Measurements from ENCODE around the gene SH3RF1. TPM values are rescaled to one million over a fixed set of nuclear protein-coding genes. Genes with fewer than 3 reads are reported as not detected.

The SH3RF1 gene
- total and polyA plus RNA-seq, 2 of the 13 experiments (the other 11 are each of a cell fraction or from before 2014, with no cell fraction given) = 3.1 to 3.2 TPM

DNA sequence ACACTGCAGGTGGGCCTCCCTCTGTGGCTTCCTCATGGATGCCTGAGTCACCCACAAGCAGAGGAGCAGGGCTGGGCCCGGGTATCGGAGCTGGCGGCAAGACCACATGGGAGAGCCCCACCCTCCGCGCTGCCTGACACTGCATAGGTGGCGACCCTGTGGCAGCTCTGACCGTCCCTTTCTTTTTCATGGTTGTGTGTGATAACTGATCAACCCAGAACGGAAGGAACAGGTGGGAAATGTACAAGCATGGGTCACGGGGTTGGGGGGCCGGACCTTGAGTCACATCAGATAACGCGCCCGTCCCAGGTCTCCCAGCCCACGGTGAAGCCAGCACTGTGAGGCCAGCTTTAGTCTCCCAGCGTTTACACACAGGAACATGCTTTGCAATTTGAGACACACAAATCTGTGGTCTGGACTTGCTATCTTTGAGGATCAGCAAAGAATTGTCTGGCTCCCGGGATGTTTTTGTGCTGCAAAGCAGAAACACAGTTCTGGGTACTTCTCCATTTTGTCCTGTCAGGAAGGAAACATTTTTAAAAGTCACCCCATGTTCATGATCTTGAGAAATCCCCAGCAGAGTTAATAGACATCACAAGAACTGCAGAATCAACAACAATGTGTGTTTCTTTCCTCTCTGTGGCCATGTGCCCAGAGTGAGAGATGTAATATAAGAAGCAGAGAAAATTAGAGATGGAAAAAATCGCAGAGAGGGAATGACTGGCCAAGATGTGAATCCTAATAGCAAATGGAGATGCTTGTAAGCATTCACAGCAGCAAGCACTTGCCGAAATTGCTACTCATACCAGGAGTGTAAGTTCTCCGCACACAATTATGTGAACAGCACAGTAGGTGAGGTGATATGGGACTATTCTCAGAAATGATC lies 190.6 kb downstream of the SH3RF1 start (continued):
- TF ChIP-seq, protein P1, sequence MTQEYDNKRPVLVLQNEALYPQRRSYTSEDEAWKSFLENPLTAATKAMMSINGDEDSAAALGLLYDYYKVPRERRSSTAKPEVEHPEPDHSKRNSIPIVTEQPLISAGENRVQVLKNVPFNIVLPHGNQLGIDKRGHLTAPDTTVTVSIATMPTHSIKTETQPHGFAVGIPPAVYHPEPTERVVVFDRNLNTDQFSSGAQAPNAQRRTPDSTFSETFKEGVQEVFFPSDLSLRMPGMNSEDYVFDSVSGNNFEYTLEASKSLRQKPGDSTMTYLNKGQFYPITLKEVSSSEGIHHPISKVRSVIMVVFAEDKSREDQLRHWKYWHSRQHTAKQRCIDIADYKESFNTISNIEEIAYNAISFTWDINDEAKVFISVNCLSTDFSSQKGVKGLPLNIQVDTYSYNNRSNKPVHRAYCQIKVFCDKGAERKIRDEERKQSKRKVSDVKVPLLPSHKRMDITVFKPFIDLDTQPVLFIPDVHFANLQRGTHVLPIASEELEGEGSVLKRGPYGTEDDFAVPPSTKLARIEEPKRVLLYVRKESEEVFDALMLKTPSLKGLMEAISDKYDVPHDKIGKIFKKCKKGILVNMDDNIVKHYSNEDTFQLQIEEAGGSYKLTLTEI (CRISPR knock-in tag; conservative IDR thresholded peaks at IDR 0.05) = no peak
- TF ChIP-seq ZFY (CRISPR knock-in tag; IDR thresholded peaks at IDR 0.05) (0 out of 2 replicates have a peak, but pooled peaks have one; percentile 30), ZNF709 (CRISPR knock-in tag; IDR thresholded peaks at IDR 0.05) (peak; percentile 63; the same call in 1 of the 2 replicates), ZNF20 (CRISPR knock-in tag; IDR thresholded peaks at IDR 0.05) (no peak), ZFP62 (CRISPR knock-in tag; IDR thresholded peaks at IDR 0.05) (no peak), IKZF4 (CRISPR knock-in tag; IDR thresholded peaks at IDR 0.05; ENCODE audit: borderline replicate concordance, low read depth, not compliant biosample characterization) (no peak), SMARCC2 (IDR thresholded peaks at IDR 0.05) (no peak), SOX6 (IDR thresholded peaks at IDR 0.05) (no peak), SOX6 (CRISPR knock-in tag; IDR thresholded peaks at IDR 0.05) (peak; percentile 68), XBP1 (CRISPR knock-in tag; IDR thresholded peaks at IDR 0.05) (no peak), ZNF644 (CRISPR knock-in tag; IDR thresholded peaks at IDR 0.05; ENCODE audit: low read depth) (0 out of 2 replicates have a peak, but pooled peaks have one; percentile 30), KDM3A (CRISPR knock-in tag; IDR thresholded peaks at IDR 0.05; ENCODE audit: low read depth) (0 out of 2 replicates have a peak, but pooled peaks have one; percentile 37), NONO (IDR thresholded peaks at IDR 0.05) (no peak), NONO (CRISPR knock-in tag; conservative IDR thresholded peaks at IDR 0.05) (0 out of 2 replicates have a peak, but pooled peaks have one; percentile 43), DNMT1 (CRISPR knock-in tag; IDR thresholded peaks at IDR 0.05) (no peak), ZNF768 (CRISPR knock-in tag; IDR thresholded peaks at IDR 0.05) (no peak), THAP11 (CRISPR knock-in tag; IDR thresholded peaks at IDR 0.05) (peak; percentile 48; the same call in 1 of the 2 replicates)
- TF ChIP-seq, protein P2, sequence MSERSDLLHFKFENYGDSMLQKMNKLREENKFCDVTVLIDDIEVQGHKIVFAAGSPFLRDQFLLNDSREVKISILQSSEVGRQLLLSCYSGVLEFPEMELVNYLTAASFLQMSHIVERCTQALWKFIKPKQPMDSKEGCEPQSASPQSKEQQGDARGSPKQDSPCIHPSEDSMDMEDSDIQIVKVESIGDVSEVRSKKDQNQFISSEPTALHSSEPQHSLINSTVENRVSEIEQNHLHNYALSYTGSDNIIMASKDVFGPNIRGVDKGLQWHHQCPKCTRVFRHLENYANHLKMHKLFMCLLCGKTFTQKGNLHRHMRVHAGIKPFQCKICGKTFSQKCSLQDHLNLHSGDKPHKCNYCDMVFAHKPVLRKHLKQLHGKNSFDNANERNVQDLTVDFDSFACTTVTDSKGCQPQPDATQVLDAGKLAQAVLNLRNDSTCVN (CRISPR knock-in tag; IDR thresholded peaks at IDR 0.05; ENCODE audit: borderline replicate concordance) = no peak; the same call in 1 of the 2 replicates
- TF ChIP-seq, protein P3, sequence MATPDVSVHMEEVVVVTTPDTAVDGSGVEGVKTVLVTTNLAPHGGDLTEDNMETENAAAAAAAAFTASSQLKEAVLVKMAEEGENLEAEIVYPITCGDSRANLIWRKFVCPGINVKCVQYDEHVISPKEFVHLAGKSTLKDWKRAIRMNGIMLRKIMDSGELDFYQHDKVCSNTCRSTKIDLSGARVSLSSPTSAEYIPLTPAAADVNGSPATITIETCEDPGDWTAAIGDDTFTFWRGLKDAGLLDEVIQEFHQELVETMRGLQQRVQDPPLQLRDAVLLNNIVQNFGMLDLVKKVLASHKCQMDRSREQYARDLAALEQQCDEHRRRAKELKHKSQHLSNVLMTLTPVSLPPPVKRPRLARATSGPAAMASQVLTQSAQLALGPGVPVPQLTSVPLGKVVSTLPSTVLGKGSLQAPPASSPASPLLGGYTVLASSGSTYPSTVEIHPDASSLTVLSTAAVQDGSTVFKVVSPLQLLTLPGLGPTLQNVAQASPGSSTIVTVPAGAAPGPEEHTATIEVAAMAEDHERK (CRISPR knock-in tag; IDR thresholded peaks at IDR 0.05; ENCODE audit: low read depth) = no peak
- TF ChIP-seq, protein P4, sequence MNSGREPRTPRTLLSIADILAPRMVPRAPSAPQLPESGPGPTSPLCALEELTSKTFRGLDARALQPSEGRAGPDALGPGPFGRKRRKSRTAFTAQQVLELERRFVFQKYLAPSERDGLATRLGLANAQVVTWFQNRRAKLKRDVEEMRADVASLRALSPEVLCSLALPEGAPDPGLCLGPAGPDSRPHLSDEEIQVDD (CRISPR knock-in tag; IDR thresholded peaks at IDR 0.05; ENCODE audit: borderline replicate concordance) = no peak
- TF ChIP-seq, protein P5, sequence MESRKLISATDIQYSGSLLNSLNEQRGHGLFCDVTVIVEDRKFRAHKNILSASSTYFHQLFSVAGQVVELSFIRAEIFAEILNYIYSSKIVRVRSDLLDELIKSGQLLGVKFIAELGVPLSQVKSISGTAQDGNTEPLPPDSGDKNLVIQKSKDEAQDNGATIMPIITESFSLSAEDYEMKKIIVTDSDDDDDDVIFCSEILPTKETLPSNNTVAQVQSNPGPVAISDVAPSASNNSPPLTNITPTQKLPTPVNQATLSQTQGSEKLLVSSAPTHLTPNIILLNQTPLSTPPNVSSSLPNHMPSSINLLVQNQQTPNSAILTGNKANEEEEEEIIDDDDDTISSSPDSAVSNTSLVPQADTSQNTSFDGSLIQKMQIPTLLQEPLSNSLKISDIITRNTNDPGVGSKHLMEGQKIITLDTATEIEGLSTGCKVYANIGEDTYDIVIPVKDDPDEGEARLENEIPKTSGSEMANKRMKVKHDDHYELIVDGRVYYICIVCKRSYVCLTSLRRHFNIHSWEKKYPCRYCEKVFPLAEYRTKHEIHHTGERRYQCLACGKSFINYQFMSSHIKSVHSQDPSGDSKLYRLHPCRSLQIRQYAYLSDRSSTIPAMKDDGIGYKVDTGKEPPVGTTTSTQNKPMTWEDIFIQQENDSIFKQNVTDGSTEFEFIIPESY (CRISPR knock-in tag; IDR thresholded peaks at IDR 0.05) = no peak
- TF ChIP-seq, protein P6, sequence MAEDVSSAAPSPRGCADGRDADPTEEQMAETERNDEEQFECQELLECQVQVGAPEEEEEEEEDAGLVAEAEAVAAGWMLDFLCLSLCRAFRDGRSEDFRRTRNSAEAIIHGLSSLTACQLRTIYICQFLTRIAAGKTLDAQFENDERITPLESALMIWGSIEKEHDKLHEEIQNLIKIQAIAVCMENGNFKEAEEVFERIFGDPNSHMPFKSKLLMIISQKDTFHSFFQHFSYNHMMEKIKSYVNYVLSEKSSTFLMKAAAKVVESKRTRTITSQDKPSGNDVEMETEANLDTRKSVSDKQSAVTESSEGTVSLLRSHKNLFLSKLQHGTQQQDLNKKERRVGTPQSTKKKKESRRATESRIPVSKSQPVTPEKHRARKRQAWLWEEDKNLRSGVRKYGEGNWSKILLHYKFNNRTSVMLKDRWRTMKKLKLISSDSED (CRISPR knock-in tag; IDR thresholded peaks at IDR 0.05) = no peak

Data from HepG2 (cell line).